ENCODE data around the gene LIM2. TPM values are rescaled to one million over a fixed set of nuclear protein-coding genes. Genes with fewer than 3 reads are reported as not detected.

The LIM2 gene
- total and polyA plus RNA-seq, 2 of the 8 experiments (the other 6 are each of a cell fraction or from before 2014, with no cell fraction given): not detected

DNA sequence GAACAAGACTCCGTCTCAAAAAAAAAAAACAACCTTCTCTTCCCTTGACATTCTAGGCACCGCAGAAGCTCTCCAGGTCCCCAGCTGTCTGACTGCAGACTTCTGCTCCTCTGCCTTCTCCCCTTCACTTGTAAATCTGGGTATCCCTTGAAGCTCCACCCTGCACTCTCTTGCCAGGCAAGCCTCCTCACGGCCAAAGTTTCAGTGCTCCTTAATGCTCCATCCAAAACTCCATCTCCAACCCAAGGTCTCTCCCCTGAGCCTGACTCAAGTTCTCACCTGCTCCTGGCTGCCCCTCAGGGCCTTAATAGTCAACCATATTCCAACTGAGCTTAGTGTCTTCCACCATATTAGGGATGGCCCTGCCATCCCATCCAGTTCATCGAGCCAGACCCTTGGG lies 17.5 kb downstream of the LIM2 start (continued):
- TF ChIP-seq, protein P1, sequence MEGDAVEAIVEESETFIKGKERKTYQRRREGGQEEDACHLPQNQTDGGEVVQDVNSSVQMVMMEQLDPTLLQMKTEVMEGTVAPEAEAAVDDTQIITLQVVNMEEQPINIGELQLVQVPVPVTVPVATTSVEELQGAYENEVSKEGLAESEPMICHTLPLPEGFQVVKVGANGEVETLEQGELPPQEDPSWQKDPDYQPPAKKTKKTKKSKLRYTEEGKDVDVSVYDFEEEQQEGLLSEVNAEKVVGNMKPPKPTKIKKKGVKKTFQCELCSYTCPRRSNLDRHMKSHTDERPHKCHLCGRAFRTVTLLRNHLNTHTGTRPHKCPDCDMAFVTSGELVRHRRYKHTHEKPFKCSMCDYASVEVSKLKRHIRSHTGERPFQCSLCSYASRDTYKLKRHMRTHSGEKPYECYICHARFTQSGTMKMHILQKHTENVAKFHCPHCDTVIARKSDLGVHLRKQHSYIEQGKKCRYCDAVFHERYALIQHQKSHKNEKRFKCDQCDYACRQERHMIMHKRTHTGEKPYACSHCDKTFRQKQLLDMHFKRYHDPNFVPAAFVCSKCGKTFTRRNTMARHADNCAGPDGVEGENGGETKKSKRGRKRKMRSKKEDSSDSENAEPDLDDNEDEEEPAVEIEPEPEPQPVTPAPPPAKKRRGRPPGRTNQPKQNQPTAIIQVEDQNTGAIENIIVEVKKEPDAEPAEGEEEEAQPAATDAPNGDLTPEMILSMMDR (IDR thresholded peaks at IDR 0.05; ENCODE audit: control extremely low read depth in 1 of 3, insufficient read depth in 1 of 3, low read depth in 1 of 3, low read length in 3 of 3): no peak
- TF ChIP-seq KDM1A (IDR thresholded peaks at IDR 0.05; ENCODE audit: borderline replicate concordance, low read length) (no peak), PHF8 (conservative IDR thresholded peaks at IDR 0.05; ENCODE audit: low read depth, low read length) (no peak), JUND (IDR thresholded peaks at IDR 0.05; ENCODE audit: low read length) (no peak), RAD21 (IDR thresholded peaks at IDR 0.05 in 1 of 2, conservative IDR thresholded peaks at IDR 0.05 in 1 of 2; ENCODE audit: low read depth in 2 of 2, low read length in 2 of 2) (no peak)

Data from H1 (cell line).